Measurements from ENCODE around the gene COL4A1. TPM values are rescaled to one million over a fixed set of nuclear protein-coding genes. Genes with fewer than 3 reads are reported as not detected.

Gene COL4A1
- total RNA-seq, 2 donors from 2014 or later, result 27.0 to 97.0 TPM

DNA sequence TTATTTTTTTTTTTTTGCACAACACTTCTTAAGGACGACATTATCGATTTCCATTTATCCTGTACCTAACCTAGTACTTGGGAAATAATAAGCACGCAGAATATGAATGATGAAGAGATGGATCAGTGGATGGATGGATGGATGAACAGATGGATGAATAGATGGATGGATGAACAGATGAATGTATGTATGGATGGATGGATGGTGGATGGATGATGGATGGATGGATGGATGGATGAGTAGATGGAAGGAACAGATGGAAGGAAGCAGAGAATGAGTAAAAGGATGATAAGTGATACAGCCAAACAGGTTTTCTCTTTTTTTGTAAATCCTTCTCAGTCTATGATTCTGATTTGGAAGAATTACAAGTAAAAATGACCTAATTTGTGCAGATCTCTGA, 166.9 kb downstream of the COL4A1 start:
- intact Hi-C loops (cut with DNase I), result no loop called here
- Histone ChIP-seq H3K9ac (ENCODE audit: low read depth in 2 of 2, low read length in 2 of 2) (no peak overlapping the region), H3K27ac (no peak overlapping the region), H3K36me3 (no peaks in the 10 kb centered on the region), H3K4me3 (no peak overlapping the region), H3K27me3 (no peaks in the 10 kb centered on the region), H3K4me1 (no peaks in the 10 kb centered on the region), H3K9me3 (no peaks in the 10 kb centered on the region)
- DNase-seq, result no peak
- TF ChIP-seq, protein P1, sequence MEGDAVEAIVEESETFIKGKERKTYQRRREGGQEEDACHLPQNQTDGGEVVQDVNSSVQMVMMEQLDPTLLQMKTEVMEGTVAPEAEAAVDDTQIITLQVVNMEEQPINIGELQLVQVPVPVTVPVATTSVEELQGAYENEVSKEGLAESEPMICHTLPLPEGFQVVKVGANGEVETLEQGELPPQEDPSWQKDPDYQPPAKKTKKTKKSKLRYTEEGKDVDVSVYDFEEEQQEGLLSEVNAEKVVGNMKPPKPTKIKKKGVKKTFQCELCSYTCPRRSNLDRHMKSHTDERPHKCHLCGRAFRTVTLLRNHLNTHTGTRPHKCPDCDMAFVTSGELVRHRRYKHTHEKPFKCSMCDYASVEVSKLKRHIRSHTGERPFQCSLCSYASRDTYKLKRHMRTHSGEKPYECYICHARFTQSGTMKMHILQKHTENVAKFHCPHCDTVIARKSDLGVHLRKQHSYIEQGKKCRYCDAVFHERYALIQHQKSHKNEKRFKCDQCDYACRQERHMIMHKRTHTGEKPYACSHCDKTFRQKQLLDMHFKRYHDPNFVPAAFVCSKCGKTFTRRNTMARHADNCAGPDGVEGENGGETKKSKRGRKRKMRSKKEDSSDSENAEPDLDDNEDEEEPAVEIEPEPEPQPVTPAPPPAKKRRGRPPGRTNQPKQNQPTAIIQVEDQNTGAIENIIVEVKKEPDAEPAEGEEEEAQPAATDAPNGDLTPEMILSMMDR (IDR thresholded peaks at IDR 0.05), result no peak

DNA sequence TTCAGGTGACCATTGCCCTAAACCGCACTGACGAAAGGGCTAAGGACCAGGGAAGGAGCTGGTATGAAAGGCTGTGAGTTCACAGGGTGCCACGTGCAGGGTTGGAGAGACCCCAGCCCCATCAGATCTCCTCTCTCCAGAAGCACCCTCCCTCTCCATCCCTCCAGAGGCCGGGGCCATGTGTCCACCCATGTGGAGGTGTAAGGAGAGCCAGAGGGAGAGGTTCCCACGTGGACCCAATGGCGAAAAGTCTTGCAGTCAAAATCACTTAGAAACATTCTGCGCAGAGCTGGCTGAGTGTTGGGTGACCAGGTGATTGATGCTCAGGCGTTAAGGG, 168.3 kb downstream of the COL4A1 start:
- no peaks in the 10 kb centered on the region for H3K36me3 ChIP-seq
- no peaks in the 10 kb centered on the region for H3K27me3 ChIP-seq
- H3K4me1 ChIP-seq, result no peaks in the 10 kb centered on the region
- intact Hi-C loops (cut with DNase I), result no loop called here
- no peak overlapping the region for H3K9ac ChIP-seq (ENCODE audit: low read depth in 2 of 2, low read length in 2 of 2)
- no peaks in the 10 kb centered on the region for H3K9me3 ChIP-seq
- TF ChIP-seq, protein P1 (IDR thresholded peaks at IDR 0.05), result no peak
- H3K27ac ChIP-seq, result peak overlapping the region; percentile 8
- no peak for DNase-seq
- peak overlapping the region; percentile 57 for H3K4me3 ChIP-seq

DNA sequence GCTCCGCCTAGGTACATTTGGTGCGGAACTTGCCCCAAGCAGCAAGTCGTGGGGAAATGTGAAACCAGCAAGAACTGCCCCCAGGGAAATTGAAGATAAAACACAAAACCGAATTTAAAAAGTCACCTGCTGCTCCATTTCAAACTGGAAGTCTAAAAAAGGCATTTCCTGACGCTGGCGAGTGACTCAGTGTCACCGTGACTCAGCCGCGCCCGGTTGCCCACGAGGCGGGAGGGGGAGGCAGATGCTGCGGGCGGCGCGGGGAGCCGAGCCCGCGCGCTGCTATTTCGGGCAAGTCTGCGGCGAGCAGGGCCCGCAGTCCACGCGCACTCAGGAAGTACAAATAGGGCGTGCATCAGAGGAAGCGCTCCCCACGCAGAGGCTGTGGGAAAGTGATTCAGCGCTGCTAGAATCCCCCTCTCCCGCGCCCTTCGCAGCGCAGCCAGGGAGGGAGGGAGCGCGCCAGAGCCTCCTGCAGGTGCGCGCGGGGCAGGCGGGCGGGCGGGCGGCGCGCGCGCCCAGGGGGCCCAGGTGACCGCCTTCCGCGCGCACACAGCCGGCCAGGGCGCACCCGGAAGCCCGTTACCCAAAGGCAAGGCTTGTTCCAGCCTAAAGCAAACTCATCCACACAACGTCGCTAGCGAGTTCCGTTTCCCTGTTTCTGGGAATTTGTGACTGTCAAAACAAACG, 168.8 kb downstream of the COL4A1 start:
- peak overlapping the region; percentile 8 for H3K27ac ChIP-seq

DNA sequence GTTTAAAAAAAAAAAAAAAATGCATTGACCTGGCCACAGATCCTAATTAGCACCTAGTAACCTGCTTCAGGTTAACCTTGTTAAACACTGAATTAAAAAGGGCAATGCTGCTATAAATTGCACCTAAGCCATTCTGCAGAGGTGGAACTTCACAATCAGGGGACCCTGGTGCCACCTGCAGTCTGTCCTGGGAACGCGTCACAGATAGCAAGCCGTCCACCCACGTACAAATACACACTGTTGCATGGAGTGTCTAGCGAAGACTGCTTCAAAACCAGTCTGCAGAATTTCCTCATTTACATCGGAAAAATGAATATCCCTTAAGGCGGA, 169.3 kb downstream of the COL4A1 start:
- Histone ChIP-seq H3K36me3 (no peaks in the 10 kb centered on the region), H3K4me3 (peak overlapping the region; percentile 57), H3K9me3 (no peaks in the 10 kb centered on the region), H3K27me3 (no peaks in the 10 kb centered on the region), H3K27ac (no peak overlapping the region), H3K4me1 (no peaks in the 10 kb centered on the region), H3K9ac (ENCODE audit: low read depth in 2 of 2, low read length in 2 of 2) (no peak overlapping the region)
- intact Hi-C loops (cut with DNase I), result no loop called here
- TF ChIP-seq, protein P1 (IDR thresholded peaks at IDR 0.05), result peak; percentile 18
- DNase-seq, result peak; percentile 36

More for the DNA sequence above, 168.8 kb downstream of the COL4A1 start:
- H3K4me3 ChIP-seq, result peak overlapping the region; percentile 57
- peak; percentile 53 for DNase-seq
- no peaks in the 10 kb centered on the region for H3K27me3 ChIP-seq
- H3K4me1 ChIP-seq, result no peaks in the 10 kb centered on the region
- intact Hi-C loops (cut with DNase I), result no loop called here
- no peaks in the 10 kb centered on the region for H3K36me3 ChIP-seq
- TF ChIP-seq, protein P1 (IDR thresholded peaks at IDR 0.05), result no peak
- peak overlapping the region in 1 of 2 donors; percentile 6 for H3K9ac ChIP-seq (ENCODE audit: low read depth in 2 of 2, low read length in 2 of 2)
- no peaks in the 10 kb centered on the region for H3K9me3 ChIP-seq

DNA sequence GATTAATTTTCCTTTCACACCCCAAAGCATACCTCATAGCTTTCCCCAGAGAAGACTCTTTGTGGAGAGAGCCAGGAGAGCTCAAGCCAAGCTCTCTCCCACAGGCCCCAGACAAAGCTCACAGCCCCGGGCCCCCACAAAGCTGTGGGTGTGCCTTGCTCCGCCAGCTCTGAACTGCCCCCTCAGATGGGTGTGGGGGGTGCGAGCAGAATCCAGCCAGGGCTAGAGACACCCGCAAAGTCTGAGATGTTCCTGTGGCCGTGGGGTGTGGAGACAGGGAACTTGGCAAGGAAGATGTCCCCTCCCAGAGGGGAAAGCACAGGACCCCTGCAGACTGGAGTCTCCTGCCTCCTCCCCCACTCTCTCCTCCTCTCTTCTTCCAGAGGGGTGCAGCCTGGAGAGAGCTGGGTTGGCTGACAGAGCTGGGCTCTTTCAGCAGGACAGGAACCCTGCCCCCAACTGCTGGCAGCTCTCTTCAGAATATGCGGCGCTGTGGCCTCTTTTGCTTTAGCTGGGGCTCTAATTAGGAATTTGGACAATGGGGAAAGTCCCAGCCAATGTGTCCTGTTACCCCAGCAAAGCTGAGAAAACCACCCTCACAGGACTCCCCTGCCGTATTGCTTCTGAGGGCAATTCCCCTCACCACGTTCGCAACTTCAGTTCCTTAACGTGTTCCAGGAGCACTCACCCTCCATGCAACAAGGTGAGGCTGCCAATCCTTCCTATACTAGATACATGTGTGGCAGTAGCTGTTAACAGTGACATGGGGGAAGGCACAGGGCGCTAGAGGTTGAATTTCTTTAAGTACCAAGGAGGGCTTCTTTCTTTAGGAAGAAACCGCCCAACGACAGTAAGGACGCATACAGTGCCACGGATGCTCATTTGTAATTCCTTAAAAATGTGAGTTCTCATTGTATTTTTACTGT, 170.0 kb downstream of the COL4A1 start:
- H3K27ac ChIP-seq, result no peak overlapping the region
- no peak overlapping the region for H3K9ac ChIP-seq (ENCODE audit: low read depth in 2 of 2, low read length in 2 of 2)
- no peaks in the 10 kb centered on the region for H3K4me1 ChIP-seq
- no peak for DNase-seq
- TF ChIP-seq, protein P1 (IDR thresholded peaks at IDR 0.05), result no peak
- H3K9me3 ChIP-seq, result no peaks in the 10 kb centered on the region
- H3K4me3 ChIP-seq, result no peak overlapping the region
- no peaks in the 10 kb centered on the region for H3K36me3 ChIP-seq
- no peaks in the 10 kb centered on the region for H3K27me3 ChIP-seq
- intact Hi-C loops (cut with DNase I), result no loop called here

Data from colonic mucosa (tissue), 4 donors.